K562 (cell line): ENCODE data around the gene SLC45A3. TPM values are rescaled to one million over a fixed set of nuclear protein-coding genes. Genes with fewer than 3 reads are reported as not detected.

ENCODE experiments used
- CC2D1A ChIP-seq: fragments of 450-650 bp; IDR thresholded peaks from 2 replicates; pipeline ENCODE4 v1.6.1; 2017; ENCODE audit warnings: mild to moderate bottlenecking
- ETV1 ChIP-seq: fragments of 450-650 bp; conservative IDR thresholded peaks from 2 replicates; pipeline ENCODE4 v1.6.1; 2016; ENCODE audit warnings: missing genetic modification characterization, control low read depth, low read depth, missing compliant biosample characterization
- FOSL1 ChIP-seq: fragments of 200-800 bp; sonication (Bioruptor generic); conservative IDR thresholded peaks from 2 replicates; pipeline ENCODE4 v1.6.1; 2016; ENCODE audit warnings: missing genetic modification characterization, missing compliant biosample characterization
- JUNB ChIP-seq: fragments of 450-650 bp; formaldehyde crosslinking; conservative IDR thresholded peaks from 2 replicates; pipeline ENCODE4 v1.4.0; 2020; ENCODE audit warnings: mild to moderate bottlenecking
- KLF16 ChIP-seq: IDR thresholded peaks from 2 replicates; pipeline ENCODE4 v1.6.1; 2016; ENCODE audit warnings: antibody characterized with exemption
- MBD2 ChIP-seq: sonication (generic); IDR thresholded peaks from 2 replicates; pipeline ENCODE4 v1.6.1; 2016; ENCODE audit warnings: low read depth, borderline replicate concordance
- MIER1 ChIP-seq: fragments of 450-650 bp; IDR thresholded peaks from 2 replicates; pipeline ENCODE4 v1.6.1; 2016; ENCODE audit warnings: antibody characterized with exemption, mild to moderate bottlenecking, low read depth
- NR4A1 ChIP-seq, 2 experiments: fragments of 250-450 bp in 1 of 2; fragments of 450-650 bp in 1 of 2; sonication (Bioruptor Pico) in 1 of 2; IDR thresholded peaks; 2 replicates each; pipeline versions ENCODE4 v1.4.0 to v1.6.1; 2016 to 2020; ENCODE audit warnings: mild to moderate bottlenecking in 2 of 2, missing compliant biosample characterization in 1 of 2, missing genetic modification characterization in 1 of 2, moderate library complexity in 1 of 2
- TRIM28 ChIP-seq: fragments of 450-650 bp; IDR thresholded peaks from 2 replicates; pipeline ENCODE4 v1.6.1; 2017
- U2AF1 ChIP-seq: fragments of 200-400 bp; formaldehyde crosslinking; optimal IDR thresholded peaks from 2 replicates; pipeline ENCODE3; 2017; ENCODE audit warnings: mild to moderate bottlenecking, low read depth, low read length, moderate library complexity
- ZBED1 ChIP-seq: IDR thresholded peaks from 2 replicates; pipeline ENCODE4 v1.6.1; 2014
- ZBTB9 ChIP-seq: fragments of 450-650 bp; formaldehyde crosslinking; IDR thresholded peaks from 2 replicates; pipeline ENCODE4 v1.4.0; 2020; ENCODE audit warnings: mild to moderate bottlenecking, moderate library complexity
- ZNF239 ChIP-seq: fragments of 250-450 bp; sonication (Bioruptor Pico); IDR thresholded peaks from 2 replicates; pipeline ENCODE4 v1.4.0; 2020; ENCODE audit warnings: mild to moderate bottlenecking
- ZNF436 ChIP-seq: fragments of 250-450, 450-650 bp; sonication (Bioruptor Pico); formaldehyde crosslinking; IDR thresholded peaks from 2 replicates; pipeline ENCODE4 v1.7.0; 2020; ENCODE audit warnings: mild to moderate bottlenecking
- ZNF639 ChIP-seq, 2 experiments: fragments of 200-800 bp in 1 of 2; sonication (Bioruptor generic) in 1 of 2; sonication (generic) in 1 of 2; formaldehyde crosslinking in 1 of 2; IDR thresholded peaks in 1 of 2; conservative IDR thresholded peaks in 1 of 2; 2 replicates each; pipeline versions ENCODE4 v1.5.0 to v1.6.1; 2016 to 2020; ENCODE audit warnings: missing compliant biosample characterization in 1 of 2, missing genetic modification characterization in 1 of 2, missing genetic modification reagents in 1 of 2
- ZNF695 ChIP-seq: fragments of 450-650 bp; formaldehyde crosslinking; IDR thresholded peaks from 2 replicates; pipeline ENCODE4 v1.4.0; 2020; ENCODE audit warnings: mild to moderate bottlenecking, moderate library complexity
- polyA plus RNA-seq, 8 experiments: library from polyadenylated mRNA; depleted of rRNA in 4 of 8; stranded (reverse) in 5 of 8; unstranded in 3 of 8; fragments of >200 nt; fragmentation: Nextera tagmentation in 2 of 8; fragmentation: Illumina TruSeq in 1 of 8; extraction: Ambion mirVana in 2 of 8; extraction: Trizol in 1 of 8; gene quantifications; 2 replicates each; pipeline versions ENCODE4 v1.2.1 to v1.2.3, GENCODE V29; 2011 to 2014; ENCODE audit warnings: inconsistent platforms in 1 of 8, missing spikeins in 1 of 8
- total RNA-seq, 7 experiments: library from RNA; depleted of rRNA in 6 of 7; stranded (reverse); fragments of >200 nt in 6 of 7; fragmentation: Illumina TruSeq in 2 of 7; extraction: Trizol in 2 of 7; gene quantifications; 2 replicates each; pipeline versions ENCODE4 v1.2.1 to v1.2.3, GENCODE V29; 2011 to 2021; ENCODE audit warnings: low replicate concordance in 1 of 7
- TF ChIP-seq, protein P1 (sequence below): conservative IDR thresholded peaks from 2 replicates; pipeline ENCODE4 v1.6.1; 2011; ENCODE audit warnings: low read depth, mild to moderate bottlenecking, low read length; ENCODE audit not compliant: control insufficient read depth

SLC45A3 gene
- total and polyA plus RNA-seq, 9 of the 15 experiments (the other 6 are each of a cell fraction or from before 2014, with no cell fraction given), result 0.06 to 3.3 (median 1.3) TPM

DNA sequence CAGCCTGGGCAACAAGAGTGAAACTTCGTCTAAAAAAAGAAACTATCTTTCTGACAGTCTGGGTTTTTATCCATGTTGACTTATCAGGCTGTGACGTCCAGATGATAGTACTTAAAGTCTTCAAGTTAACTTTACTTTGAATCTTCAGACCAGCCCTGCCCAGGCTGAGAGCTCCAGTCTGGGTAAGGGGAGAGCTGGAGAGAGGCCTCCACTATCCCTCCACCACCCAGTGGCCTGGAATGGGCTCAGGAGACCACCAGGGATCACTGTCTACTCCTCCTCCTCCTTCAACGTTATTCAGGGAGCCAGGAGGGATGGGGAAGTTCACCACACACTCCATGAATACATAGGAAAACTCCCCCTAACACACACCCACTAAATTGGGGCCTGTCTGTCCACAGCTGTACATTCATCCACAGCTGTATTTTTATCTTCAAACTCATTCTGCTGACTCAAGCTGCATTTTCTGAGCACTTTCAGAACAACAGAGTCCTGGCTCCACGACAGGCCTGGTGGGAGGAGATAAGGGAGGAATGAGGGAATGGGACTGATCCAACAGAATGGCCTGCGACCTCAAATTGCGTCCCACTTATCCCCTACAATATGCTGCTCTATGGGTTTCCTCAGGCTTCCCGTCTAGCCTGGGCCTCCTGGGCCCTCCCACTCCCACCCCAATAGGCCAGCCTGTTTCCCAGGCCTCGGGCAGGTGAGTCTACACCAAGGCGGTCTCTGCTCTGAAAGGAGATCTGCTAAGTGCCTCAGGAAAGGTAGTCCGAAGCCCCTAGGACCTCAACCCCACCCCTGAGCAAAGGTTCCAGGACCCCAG is 1.8 kb downstream of the SLC45A3 start (continued):
- TF ChIP-seq TRIM28 (peak; percentile 68), ZNF239 (CRISPR knock-in tag) (peak; percentile 57; the same call in 1 of the 2 replicates), U2AF1 (no peak), NR4A1 (CRISPR knock-in tag; IDR thresholded peaks at IDR 0.05) (no peak), NR4A1 (tag; IDR thresholded peaks at IDR 0.05) (peak; percentile 80), CC2D1A (peak; percentile 94), FOSL1 (peak; percentile 95), MIER1 (0 out of 2 replicates have a peak, but pooled peaks have one; percentile 15), JUNB (CRISPR knock-in tag) (no peak), ETV1 (0 out of 2 replicates have a peak, but pooled peaks have one; percentile 28), ZNF436 (CRISPR knock-in tag) (no peak), MBD2 (peak; percentile 86), ZNF695 (CRISPR knock-in tag) (no peak), ZNF639 (CRISPR knock-in tag; conservative IDR thresholded peaks at IDR 0.05 in 1 of 2, IDR thresholded peaks at IDR 0.05 in 1 of 2) (peak in 1 of 2 experiments; percentile 92; a peak in 2 of 4 replicates), ZBED1 (peak; percentile 94), KLF16 (peak; percentile 98), ZBTB9 (CRISPR knock-in tag) (peak; percentile 19; the same call in 1 of the 2 replicates)
- TF ChIP-seq, protein P1, sequence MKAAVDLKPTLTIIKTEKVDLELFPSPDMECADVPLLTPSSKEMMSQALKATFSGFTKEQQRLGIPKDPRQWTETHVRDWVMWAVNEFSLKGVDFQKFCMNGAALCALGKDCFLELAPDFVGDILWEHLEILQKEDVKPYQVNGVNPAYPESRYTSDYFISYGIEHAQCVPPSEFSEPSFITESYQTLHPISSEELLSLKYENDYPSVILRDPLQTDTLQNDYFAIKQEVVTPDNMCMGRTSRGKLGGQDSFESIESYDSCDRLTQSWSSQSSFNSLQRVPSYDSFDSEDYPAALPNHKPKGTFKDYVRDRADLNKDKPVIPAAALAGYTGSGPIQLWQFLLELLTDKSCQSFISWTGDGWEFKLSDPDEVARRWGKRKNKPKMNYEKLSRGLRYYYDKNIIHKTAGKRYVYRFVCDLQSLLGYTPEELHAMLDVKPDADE, result peak; percentile 85
